Erythroblast (primary cell): ENCODE data around the gene WRAP53.

Experiments used
- GATA1 ChIP-seq: IDR thresholded peaks from 2 replicates; pipeline ENCODE4 v1.6.1; 2011; ENCODE audit warnings: low read depth, mild to moderate bottlenecking, control low read depth, low read length, moderate library complexity
- POLR2A ChIP-seq: IDR thresholded peaks from 2 replicates; pipeline ENCODE4 v1.6.1; 2011; ENCODE audit warnings: mild to moderate bottlenecking, low read length

DNA sequence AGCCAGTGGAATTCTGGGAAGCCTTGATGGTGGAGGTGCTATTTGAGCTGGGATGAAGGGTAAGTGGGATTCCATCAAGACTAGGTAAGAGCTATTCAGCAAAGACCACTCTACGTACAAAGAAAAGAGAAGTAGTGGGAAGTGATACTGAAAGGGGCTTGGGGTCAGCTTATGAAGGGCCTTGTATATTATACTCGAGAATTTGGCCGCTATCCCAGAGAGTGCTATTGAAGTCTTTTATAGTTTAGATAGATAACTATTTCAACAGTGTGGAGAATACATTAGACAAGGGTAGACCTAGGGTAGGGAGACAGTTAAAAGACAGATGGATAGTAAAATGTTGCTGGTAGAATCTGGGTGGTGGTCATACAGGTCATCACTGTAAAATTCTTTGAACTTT, 39.6 kb downstream of the WRAP53 start:
- TF ChIP-seq POLR2A (no peak), GATA1 (no peak)
